Nucleus accumbens (tissue), 56 donors: ENCODE data around the gene CHIC2.
"Not testable (repeated sequence)": the region's sequence is repeated elsewhere in the genome, so short reads cannot be mapped to it uniquely, and the experiment has no call there.

Experiments used
- DNase-seq, 56 donors: peaks; one replicate each; lab custom pipeline; 2025; lab: John Stamatoyannopoulos, UW

The CHIC2 gene

GRCh38 chr4:54064317-54065111 lies at the start of gene CHIC2:
CHIC2 (minus strand) TSS chr4:54064605; CDS start chr4:54064300, 305 bp downstream.
- DNase-seq = peak; percentile 22 to 94 (median 84)

- DNase-seq = not testable (repeated sequence)
Measured at GRCh38 chr4:54113206-54113605, 48.8 kb upstream of the CHIC2 start.

DNA sequence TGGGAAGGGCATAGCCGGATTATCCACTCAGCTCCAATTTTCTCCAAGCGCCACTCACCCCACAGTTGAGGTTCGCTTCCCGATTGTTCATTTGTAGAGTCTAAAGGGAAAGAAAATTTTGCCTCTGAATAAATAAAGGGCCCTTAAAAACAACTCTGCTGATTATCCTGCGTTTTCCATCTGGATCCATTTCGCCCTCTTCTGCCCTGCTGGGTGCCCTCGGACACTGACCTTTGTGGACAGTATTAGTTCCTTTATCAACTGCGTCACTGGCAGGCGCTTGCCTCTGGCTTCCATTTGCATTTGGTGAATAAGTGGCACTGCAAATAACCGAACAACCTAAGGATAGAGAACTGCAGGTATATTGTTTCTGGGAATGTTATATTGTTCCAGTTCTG lies 45.6 kb upstream of the CHIC2 start:
- no peak for DNase-seq

- DNase-seq = no peak
Measured at GRCh38 chr4:54109241-54110018, 45.0 kb upstream of the CHIC2 start.

DNA sequence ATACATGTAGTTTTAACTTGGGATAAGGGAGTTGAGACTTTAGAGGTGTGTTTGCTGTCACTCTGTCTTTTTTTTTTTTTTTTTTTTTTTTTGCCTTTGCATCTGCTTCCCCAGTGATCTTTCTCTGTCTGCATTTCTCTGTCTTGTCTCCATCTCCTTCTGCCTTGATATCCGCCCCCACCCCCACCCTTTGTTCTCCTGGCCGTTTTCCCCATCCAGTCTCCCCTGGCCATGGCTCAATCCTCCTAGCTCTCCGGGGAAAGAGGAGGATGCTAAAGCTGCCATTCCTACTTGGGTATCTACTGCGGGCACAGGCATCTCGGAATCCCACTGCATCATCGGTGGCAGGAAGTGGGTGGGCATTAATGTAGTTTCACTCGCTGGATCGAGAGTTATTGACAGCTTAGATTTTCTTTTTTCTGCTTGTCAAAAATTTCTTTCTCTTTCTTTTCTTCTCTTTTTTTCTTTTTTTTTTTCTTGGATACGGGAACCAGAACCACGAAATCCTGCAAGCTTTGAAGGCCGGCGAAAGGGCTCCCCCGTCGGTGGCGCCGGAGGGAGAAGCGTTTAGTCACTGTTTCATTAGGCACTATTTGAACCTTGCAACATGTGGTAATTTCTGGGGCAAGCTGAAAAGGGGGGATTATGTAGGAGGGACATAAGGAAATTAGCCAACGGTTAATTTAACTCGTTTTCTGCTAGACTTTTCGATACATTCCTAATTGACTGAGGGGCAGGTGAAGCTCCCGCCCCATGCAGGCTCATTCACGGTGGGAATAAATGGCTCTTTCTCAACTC lies 43.7 kb upstream of the CHIC2 start:
- no peak for DNase-seq

DNA sequence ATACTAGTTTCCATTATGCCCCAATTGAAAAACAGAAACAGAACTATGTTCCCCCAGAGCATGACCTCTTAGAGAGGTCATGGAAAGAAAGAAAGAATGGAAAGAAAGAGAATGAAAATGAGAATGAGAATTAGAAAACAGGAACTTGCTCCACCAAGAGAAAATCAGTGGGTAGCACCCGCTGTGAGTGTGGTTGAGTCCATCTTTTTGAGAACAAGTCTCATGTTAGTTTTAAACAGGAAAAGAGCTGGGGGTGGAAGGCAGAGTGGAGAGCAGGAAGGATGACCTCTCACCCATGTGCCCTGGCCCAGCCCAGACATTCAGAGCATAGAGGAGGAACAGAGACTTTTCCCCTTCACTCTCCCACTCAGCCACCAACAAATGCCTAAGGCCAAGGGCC lies 40.5 kb upstream of the CHIC2 start:
- no peak for DNase-seq

GRCh38 chr4:54103190-54103574 lies 38.8 kb upstream of the CHIC2 start:
- no peak for DNase-seq

- no peak for DNase-seq
Measured at GRCh38 chr4:54102531-54103106, 38.2 kb upstream of the CHIC2 start.

- no peak for DNase-seq
Measured at GRCh38 chr4:54101190-54102041, 37.0 kb upstream of the CHIC2 start.

GRCh38 chr4:54100595-54101189 lies 36.3 kb upstream of the CHIC2 start:
- DNase-seq = no peak

DNA sequence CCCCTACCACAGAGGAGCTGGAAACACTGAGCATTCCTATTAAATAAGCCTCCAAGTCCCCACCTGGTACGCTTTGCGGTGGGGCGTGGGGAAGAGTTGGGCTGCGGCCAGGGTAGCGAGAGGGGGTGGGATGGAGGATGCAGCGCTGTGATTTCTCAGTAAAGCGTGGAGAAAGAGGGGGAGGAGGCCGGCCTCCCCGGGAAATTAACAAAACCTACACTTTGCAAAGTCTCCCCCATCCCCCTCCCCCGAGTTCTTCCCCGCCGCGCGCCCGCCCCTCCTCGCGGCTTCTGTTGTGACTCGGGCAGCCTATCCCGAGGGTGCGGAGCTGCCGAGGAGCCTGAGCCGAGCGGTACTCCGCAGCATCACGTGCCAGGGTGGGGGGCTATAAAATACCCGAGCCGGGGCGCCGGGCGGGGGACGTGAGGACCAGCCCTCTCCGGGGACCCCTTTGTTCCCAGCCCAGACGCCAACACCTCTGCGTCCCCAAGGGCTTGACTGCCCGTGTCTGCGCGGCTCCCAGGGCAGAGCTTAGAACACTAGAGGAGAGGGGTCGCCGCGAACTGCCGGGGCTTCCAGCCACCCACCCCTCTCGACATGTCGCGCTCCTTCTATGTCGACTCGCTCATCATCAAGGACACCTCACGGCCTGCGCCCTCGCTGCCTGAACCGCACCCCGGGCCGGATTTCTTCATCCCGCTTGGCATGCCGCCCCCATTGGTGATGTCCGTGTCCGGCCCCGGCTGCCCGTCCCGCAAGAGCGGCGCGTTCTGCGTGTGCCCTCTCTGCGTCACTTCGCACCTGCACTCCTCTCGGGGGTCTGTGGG lies 35.6 kb upstream of the CHIC2 start, which contains the start of gene GSX2:
GSX2 (plus strand) TSS at position 416 of the 827 bp plus-strand sequence; CDS start at position 598, 182 bp downstream.
- peak in 8 of 56 donors; percentile 6 to 47 (median 20) for DNase-seq

DNA sequence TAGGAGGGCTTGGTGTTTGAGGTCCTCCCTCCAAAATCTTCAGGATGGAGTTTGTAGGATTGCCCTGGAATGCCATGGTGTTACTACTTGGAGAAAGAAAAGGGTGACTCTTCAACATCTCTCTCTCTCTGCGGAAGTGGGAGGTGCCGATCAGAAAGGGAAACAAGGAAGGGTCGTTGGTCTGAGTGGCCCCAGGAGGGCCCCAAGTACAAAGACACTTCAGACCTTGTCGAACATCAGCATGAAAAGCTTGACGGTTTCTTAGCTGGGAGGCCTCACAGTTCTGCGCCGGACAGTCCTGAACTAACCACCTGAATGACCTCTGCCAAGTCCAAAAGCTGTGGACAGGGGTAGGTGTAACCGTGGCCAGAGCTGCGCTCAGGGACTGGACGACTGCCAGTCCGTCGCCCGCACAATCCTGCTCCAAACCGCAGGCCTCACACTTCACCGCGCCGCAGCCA lies 34.9 kb upstream of the CHIC2 start:
- no peak for DNase-seq

GRCh38 chr4:54098375-54098774 lies 34.0 kb upstream of the CHIC2 start:
- DNase-seq = no peak

DNA sequence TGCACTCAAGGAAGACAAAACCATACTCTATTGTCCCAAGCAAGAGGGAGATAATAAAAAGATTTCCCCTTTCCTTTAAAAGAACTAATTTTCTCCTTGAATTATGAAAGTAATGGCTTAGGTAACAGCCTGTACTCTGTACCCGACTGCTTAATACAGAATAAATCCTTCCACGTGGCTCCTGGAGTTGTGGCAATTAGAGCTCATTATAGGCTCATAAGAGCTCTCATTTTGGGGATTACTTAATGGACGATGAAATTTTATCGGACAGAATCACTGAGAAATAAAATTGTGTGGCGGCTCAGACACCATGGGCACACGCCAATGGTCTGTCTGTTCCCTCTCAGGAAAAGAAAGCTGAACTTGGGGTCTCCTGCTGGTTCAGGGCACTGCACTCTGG lies 32.7 kb upstream of the CHIC2 start:
- no peak for DNase-seq

- peak in 1 of 56 donors; percentile 13 for DNase-seq
Measured at GRCh38 chr4:54096295-54096962, 32.0 kb upstream of the CHIC2 start.

GRCh38 chr4:54095110-54095825 lies 30.9 kb upstream of the CHIC2 start:
- DNase-seq = peak in 1 of 56 donors; percentile 10

- DNase-seq = no peak
Measured at GRCh38 chr4:54094451-54094850, 30.0 kb upstream of the CHIC2 start.
